ENCODE results near the gene CENPF.

DNA sequence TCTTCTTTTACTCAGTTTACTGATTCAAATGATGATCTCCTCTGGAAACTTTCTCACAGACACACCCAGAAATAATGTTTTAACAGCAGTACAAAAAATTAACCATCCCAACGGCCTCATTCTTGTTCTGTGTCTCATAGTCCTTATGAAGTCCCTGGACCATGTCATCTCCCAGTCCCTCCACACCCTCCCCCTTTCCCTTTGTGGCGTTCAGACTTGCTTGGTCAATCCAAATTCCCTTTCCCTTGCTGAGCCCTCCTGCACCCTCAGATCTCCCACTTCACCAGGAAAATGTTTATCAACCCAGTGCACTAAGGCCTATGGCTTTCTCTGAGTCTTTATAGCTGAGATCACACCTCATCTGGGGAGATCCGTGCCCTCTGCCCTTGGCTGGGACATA, 85.9 kb downstream of the CENPF start:
- TF ChIP-seq, protein P1, sequence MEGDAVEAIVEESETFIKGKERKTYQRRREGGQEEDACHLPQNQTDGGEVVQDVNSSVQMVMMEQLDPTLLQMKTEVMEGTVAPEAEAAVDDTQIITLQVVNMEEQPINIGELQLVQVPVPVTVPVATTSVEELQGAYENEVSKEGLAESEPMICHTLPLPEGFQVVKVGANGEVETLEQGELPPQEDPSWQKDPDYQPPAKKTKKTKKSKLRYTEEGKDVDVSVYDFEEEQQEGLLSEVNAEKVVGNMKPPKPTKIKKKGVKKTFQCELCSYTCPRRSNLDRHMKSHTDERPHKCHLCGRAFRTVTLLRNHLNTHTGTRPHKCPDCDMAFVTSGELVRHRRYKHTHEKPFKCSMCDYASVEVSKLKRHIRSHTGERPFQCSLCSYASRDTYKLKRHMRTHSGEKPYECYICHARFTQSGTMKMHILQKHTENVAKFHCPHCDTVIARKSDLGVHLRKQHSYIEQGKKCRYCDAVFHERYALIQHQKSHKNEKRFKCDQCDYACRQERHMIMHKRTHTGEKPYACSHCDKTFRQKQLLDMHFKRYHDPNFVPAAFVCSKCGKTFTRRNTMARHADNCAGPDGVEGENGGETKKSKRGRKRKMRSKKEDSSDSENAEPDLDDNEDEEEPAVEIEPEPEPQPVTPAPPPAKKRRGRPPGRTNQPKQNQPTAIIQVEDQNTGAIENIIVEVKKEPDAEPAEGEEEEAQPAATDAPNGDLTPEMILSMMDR (IDR thresholded peaks at IDR 0.05 in 8 of 11, conservative IDR thresholded peaks at IDR 0.05 in 3 of 11) = no peak
- TF ChIP-seq POLR2AphosphoS5 (IDR thresholded peaks at IDR 0.05) (no peak), POLR2A (IDR thresholded peaks at IDR 0.05) (no peak)
